Activated gamma-delta T cell treated with anti-CD3 and anti-CD28 coated beads, Interleukin-2, amount 50 U/mL, for 16 hours (primary cell): ENCODE results near the gene BPIFB1.

Source experiments
- DNase-seq: peaks from one replicate; pipeline ENCODE4 v3.0.0-alpha.2; 2020; ENCODE audit warnings: low read depth

BPIFB1 gene, protein sequence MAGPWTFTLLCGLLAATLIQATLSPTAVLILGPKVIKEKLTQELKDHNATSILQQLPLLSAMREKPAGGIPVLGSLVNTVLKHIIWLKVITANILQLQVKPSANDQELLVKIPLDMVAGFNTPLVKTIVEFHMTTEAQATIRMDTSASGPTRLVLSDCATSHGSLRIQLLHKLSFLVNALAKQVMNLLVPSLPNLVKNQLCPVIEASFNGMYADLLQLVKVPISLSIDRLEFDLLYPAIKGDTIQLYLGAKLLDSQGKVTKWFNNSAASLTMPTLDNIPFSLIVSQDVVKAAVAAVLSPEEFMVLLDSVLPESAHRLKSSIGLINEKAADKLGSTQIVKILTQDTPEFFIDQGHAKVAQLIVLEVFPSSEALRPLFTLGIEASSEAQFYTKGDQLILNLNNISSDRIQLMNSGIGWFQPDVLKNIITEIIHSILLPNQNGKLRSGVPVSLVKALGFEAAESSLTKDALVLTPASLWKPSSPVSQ

DNA sequence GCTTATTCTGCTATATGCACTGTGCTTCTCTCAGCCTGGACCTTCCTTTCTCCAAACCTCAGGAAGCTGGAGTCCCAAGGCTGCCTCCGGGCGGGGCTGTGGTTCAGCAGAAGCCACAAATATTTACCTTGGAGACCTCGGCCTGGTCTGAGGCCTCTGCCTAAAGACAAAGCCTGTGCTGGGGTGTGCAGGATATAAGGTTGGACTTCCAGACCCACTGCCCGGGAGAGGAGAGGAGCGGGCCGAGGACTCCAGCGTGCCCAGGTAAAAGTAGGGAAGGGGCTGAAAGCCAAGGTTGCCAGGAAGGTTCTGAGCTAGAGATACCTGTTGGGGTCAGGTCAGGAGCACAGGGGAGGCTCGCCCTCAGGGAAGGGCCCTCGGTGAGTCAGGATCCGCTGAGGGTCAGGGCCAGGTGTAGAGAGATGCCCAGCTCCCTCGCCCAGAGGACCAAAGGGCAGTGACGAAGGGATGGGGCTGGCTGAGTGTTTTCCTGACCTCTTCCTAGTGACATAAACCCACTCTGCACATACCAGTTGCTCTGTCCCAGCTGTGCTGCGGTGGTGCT, at the start of gene BPIFB1:
TSS of gene BPIFB1 (plus strand) at position 224 of the 565 bp plus-strand sequence. CDS start 2,860 bp downstream, outside the sequence.
- no peak for DNase-seq

DNA sequence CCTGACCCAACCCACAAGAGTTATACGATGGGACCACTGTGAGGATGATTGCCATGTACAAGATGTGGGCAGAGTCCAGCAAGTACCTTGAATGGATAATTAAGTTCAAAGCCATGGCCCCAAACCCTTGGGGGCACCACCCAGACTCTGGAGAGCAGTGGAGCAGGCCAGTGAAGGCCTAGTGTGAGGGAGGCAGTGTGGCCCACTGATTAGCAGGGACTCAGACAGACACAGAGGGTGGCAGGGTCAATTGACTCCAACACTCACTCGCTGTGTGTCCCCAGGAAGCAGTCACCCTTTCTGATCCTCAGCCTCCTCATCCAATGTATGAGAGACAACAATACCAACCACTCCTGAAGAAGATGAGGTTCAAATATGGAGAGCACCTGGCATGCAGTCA, 49.0 kb upstream of the BPIFB1 start:
- no peak for DNase-seq

DNA sequence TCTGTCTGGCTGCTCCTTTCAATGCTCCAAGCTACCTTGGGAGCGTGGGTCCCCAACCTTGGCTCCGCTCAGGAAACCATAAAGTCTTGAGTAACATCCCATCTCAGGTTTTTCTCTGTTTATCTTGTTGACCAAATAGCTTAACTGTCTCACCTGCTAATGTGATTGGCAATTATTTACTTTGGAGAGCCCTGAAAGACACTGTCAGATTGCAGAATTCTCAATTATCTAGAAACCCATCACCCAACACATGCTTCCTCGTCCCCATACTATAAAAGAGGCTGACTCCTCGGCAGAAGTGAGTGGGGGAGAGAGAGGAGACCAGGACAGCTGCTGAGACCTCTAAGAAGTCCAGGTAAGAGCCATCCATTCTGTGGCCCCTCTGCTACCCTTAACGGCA, 47.3 kb upstream of the BPIFB1 start, which contains the start of gene BPIFA1:
TSS of gene BPIFA1 (plus strand) at position 301 of the 400 bp plus-strand sequence. CDS start 1,716 bp downstream, outside the sequence.
- no peak for DNase-seq

DNA sequence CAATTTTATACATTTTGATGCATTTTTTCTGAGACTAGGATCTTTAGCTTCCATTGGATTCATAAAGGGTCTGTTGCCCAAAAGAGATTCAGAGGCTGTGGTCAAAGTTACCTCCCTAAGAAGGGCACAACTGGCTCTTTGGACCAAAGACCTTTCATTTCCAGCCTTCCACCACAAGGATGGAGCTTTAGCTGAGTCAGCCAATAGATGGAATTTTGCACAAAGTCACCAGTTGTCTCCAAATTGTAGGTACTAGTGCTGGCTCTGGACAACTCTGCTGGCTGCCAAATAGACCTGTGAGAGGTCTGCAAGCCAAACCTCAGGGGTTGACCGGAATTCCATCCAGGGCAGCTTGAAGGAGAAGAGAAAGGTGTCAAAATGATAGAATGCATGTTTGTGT, 46.7 kb upstream of the BPIFB1 start:
- no peak for DNase-seq

DNA sequence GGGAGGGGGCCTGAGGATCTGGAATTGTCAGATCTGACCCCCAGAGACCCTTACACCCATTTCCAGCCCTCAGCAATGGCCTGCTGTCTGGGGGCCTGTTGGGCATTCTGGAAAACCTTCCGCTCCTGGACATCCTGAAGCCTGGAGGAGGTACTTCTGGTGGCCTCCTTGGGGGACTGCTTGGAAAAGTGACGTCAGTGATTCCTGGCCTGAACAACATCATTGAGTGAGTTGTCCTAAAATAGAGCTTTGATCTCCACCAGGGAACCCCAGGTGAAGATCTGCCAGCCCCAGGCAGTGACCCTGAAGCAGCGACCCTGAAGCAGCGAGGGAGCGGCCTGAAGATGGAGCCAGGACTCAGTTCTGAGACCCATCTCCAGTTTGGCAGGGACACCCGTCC, 45.0 kb upstream of the BPIFB1 start:
- DNase-seq = no peak

DNA sequence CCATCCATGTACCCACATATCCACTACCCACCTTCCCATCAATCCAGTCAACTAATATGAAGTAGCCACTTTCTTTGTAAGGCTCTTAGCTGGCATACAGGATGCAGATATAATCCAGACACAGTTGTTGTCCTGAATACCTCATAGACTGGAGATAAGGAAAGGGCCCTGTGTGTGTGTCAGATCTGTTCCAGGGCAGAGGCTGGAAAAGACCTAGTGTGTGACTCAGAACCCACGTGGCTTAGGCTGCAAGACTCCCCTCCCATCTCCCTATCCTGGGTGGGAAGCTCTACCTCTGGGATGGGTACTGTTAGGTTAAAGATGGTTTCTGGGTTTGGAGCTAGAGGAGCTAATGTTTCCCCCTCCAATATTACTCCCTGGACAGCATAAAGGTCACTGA, 43.6 kb upstream of the BPIFB1 start:
- DNase-seq = no peak

DNA sequence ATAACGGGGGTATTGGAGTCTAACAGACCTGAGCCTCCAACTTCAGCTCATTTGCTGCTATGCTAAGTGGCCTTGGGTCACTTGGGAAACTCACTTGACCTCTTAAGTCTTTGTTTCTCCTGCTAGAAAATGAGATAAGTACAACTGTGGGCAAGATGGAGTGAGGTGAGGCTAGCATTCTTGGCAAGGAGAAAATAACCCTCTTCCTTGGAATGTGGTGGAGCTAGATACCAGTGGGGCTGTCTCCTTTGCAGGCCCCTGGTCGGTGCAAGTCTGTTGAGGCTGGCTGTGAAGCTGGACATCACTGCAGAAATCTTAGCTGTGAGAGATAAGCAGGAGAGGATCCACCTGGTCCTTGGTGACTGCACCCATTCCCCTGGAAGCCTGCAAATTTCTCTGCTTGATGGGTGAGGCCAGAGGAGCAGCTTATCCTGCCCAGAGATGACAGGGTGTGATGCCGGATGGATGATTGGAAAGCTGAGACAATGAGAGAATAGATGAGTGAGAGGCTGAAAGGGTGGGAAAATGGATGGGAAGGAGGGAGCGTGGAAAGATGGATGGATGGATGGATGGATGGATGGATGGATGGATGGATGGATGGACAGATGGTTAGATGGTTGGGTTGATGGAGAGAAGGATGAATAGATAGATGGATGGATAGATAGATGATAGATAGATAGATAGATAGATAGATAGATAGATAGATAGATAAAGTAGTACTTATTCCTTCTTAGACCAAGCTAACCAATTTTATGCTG, 42.9 kb upstream of the BPIFB1 start:
- DNase-seq = no peak

DNA sequence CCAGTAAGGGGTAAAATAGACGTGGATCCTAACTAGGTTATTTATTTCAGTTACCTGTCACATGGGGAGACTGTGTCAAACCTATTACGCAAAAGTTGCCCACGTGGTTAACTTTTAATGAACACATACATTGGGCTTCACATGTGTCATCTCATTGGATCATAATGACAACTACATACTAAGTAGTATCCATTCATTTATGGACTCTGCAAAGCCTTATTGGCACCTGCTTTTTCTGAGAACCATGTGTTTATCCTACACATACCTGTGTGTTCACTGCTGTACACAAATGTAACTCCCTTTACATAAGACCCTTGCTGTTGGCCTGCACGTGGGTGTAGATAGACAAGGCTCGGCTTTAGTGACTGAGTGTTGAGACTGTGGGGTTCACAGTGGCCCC, 42.1 kb upstream of the BPIFB1 start:
- DNase-seq = no peak

DNA sequence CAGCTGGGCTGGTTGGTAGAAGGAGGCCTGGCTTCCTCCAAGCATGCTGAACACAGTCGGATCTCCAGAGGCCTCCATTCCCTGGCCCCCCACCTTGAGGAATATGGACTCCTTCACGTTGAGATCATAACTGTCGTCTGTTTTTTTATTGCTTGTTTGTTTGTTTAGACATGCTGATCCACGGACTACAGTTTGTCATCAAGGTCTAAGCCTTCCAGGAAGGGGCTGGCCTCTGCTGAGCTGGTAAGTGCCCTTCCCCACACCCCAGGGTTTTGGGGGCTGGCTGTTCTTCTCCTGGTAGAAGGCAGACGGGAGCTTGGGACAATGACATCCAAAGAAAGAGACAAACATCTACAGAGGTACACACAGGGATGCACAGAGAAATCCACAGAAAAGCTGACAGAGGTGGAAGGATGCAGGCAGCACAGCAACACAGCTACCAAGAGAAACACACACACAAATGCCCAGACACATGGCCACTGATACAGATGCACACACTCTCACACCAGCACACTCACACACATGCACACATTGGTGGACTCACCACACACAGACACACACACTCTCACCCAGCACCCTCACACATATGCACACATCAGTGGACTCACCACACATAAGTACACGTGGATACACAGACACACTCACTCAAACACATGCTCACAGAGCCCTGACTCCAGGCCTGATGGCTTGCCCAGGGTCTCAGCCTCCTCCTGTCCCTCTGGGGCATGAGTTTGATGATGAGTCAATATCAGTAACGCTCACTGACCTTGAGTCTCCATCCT, 40.5 kb upstream of the BPIFB1 start:
- no peak for DNase-seq

DNA sequence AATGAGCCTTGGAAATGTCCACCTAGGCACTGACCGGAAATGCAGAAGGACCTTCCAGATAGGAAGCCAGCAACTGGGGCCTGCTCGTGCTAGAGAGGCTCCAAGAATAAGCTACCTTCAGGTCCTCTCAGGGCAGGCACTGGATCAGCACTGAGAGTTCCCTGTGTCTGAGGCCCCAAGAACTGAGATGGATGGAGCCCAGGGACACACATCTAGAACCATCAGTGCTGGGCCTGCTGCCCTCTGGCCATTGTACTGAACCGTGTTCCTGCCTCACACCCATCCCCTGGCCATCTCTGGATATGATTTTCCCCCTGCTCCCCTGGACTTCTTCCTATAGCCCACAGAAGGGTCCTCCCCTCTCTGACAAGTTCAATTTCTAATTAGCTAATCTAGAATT, 36.9 kb upstream of the BPIFB1 start:
- DNase-seq = no peak

DNA sequence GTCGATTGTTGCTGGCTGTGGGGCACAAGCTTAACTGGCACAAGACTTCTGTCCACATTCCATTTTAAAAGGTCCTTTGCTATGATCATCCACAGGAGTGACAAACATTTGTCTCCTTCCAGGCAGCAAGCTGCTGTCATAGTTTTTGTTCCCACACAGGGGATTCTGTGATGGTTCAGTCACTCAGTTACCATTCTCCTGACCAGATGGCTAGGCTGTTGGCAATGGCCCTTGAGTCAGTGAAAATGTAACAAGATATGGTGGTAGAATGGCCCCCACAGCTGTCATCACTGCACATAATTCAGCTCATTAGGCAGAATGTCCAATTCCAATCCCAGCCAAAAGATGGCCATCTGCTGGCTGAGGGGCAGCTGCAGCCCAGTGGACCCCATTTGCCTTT, 33.6 kb upstream of the BPIFB1 start:
- DNase-seq = no peak

DNA sequence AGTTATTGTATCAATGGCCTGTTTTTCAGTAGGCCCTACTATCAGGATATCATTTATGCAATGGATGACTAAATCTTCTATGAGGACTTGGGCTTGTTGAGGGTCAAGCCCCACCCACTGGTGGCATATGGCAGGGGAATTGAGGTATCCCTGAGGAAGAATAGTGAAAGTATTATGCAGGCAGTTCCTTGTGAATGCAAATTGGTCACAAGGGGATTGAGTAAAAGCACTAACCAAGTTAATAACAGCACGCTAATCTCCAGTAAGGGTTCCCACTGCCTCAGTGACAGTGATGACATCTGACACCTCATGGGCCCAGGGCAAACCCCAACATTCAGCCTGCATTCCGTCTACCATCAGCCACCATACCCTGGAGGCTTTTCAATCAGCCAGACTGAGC, 32.3 kb upstream of the BPIFB1 start:
- no peak for DNase-seq

DNA sequence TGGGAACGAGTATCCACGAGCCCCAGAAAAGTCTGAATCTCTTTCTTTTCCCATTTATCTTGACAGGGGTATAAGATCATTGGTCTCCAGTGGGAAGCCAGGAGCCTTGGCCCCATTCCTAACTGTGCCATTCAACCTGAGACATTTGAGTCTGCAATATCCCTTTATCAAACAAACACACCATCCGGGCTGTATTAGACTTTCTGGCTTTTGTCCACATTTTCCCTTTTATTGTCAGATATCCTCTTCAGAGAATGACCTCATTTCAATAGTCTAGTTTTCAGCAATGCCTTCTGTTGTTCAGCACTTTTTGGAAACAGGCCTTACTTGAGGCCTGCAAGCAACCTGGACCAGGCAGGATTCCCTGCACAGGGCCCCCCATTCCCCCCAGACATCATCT, 31.5 kb upstream of the BPIFB1 start:
- no peak for DNase-seq

DNA sequence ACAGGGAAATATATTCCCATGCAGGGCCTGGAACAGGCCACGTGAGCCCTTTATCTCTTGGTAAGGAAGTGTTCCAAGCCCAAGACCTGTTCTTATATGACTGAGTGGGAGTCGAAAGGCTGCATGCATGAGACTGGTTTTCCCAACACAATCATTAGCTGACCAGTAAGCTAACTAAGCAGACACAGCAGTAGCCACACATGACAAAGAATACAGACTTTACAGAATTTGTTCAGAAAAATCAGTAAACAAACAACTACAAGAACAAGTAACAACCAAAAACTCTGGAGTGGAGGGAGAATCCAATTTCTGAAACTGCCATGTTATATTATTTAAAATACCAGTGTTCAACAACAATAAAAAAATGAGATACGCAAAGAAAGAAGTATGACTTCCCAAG, 30.6 kb upstream of the BPIFB1 start:
- no peak for DNase-seq

DNA sequence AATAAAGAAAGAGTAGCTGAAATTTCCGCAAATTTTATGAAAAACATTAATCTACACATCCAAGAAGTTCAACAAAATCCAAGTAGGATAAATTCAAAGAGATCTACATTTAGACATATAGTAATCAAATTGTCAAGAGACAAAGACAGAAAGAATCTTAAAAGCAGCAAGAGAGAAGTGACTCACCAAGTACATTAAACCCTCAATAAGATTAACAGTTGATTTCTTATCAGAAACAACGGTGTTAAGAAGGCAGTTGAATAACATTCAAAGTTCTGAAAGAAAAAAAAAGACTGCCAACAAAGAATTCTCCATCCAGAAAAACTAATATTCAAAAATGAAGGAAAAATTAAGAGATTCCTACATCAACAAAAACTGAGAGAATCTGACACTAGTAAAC, 28.0 kb upstream of the BPIFB1 start:
- DNase-seq = no peak

DNA sequence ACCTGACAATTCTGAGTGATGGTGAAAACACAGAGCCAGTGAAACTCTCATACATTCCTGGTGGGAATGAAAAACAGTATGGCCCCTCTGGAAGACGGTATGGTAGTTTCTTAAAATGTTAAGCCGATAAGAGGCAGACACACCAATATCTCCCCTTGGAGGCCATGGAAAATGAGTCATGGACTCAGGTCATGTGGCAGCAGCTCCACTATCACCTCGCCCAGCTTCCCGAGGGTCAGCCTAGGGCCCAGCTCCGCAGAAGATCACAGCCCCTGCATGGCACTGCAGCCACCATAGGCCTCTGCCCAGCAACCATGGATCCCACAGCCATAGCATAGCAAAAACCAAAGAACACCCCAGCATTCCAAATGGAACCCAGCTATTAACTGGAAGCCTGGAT, 25.8 kb upstream of the BPIFB1 start:
- DNase-seq = no peak

DNA sequence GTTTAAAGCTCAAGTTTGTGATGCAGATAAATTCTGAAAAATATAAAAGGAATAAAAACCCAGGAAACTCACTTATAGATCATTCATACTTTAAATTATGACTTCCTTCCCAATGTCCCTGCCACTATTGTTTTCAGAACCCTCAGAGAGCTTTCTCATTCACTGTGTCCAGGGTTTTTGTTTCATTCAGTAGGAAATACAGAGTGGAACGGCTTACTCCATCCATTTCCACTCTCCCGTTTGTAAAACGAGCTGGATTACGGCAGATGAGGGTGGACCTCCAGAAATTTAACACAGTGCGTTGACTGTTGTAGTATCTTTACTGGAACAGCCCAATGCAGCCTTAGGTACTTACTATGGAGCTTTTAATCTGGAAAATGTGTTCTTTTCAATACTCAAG, 23.6 kb upstream of the BPIFB1 start:
- DNase-seq = no peak

DNA sequence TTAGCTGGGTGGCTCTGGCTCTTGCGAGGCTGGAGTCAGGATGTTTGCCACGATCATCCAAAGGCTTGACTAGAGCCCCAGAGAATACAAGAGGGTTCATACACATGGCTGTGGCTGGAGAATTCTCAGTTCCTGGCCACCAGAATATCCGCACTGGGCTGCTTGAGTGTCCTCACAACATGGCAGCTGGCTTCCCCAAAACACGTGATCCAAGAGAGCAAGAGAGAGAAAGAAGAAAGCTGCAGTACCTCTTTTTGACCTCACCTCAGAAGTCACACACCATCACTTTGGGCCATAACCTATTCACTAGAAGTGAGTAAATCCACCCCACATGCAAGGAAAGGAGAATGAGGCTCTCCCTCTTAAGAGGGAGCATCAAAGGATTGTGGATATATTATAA, 21.5 kb upstream of the BPIFB1 start:
- DNase-seq = no peak

DNA sequence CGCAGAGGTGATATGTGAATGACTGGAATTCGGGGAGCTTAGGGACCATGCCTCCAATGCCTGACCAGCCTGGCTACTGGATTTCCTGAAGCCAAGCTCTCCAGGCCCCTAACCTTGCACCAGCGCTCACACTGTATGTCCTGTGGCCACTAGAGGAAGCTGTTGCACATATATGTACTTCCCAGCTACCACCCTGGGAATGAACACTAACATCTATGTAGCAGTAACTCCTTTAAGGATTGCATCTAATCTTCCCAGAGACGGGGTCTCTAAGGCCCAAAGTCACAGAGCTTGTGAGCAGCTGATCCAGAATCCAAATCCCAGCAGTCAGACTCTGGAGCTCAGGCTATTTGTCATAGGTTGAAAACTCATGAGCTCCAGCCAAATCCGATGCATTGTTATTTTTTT, 20.4 kb upstream of the BPIFB1 start:
- DNase-seq = no peak

DNA sequence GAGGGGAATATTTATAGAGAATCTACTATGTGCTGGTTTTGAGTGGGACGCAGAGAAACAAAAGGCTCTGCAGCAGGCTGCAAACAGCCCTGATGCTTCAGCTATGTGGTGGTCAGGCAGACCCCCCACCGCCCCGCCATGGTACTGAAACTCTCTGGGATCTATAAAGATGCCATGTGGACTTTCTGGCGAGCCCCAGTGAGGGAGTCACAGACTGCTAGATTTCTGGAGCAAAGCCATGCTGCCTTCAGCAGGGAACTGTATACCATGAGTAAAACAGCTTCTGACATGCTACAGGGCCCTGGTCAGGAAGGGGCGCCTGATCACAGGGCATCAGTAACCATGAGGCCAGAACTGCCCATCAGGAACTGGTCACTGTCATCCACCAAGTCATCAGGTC, 19.2 kb upstream of the BPIFB1 start:
- DNase-seq = no peak

DNA sequence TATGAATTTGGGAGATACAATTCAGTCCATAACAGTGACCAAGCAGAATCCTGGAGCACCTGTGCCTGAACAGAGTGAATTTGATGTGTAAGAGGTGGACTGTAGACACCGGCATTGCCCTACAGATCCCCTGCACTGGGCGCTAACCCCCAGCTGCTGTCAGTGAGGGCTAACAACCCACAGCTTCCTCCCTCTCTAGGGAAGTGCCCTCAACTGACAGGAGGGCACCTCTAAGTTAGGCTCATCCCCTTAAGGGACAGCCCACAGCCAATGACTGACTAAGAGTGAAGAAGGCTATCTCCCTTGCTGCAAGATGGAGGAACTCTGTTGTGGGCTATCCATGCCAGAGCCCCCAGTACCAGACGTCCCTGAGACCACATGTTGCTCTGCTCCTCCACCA, 15.3 kb upstream of the BPIFB1 start:
- no peak for DNase-seq
